Measurements from ENCODE around the gene TCTA.

DNA sequence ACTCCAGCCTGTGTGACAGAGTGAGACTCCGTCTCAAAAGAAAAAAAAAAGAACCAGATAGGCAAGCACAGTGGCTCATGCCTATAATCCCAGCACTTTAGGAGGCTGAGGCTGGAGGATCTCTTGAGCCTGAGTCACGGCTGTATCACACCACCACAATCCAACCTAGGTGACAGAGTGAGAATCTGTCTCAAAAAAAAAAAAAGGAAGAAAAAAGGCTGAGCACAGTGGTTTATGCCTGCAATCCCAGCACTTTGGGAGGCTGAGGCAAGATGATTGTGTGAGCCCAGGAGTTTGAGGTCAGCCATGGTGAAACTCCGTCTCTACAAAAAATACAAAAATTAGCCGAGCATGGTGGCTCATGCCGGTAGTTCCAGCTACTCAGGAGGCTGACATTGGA is 22.5 kb downstream of the TCTA start:
- TF ChIP-seq CTCF (IDR thresholded peaks at IDR 0.05; ENCODE audit: low read length) (no peak), EZH2 (IDR thresholded peaks at IDR 0.05; ENCODE audit: borderline replicate concordance, low read length) (no peak)
